ENCODE data around the gene TMC7. TPM values are rescaled to one million over a fixed set of nuclear protein-coding genes. Genes with fewer than 3 reads are reported as not detected.

TMC7 gene
- total and polyA plus RNA-seq, 2 experiments from 2014 or later = 0.54 to 1.4 TPM

GRCh38 chr16:19073344-19073743, 89.6 kb downstream of the TMC7 start:
- no peaks in the 10 kb centered on the region for H3K9me2 ChIP-seq (ENCODE audit: insufficient read depth)
- no peaks in the 10 kb centered on the region for H4K20me1 ChIP-seq (ENCODE audit: insufficient read depth)
- H3K27ac ChIP-seq = no peak overlapping the region
- 0 out of 2 replicates have a peak, but pooled peaks cover 5% of the 10 kb centered on the region for H3K36me3 ChIP-seq (ENCODE audit: low read depth)
- no peak overlapping the region for H3K9ac ChIP-seq
- DNase-seq = no peak
- H3K4me1 ChIP-seq (ENCODE audit: insufficient read depth) = peaks cover 7% of the 10 kb centered on the region; the same call in 1 of the 2 replicates
- H3K27me3 ChIP-seq (replicated peaks; ENCODE audit: insufficient read depth) = no peaks in the 10 kb centered on the region
- in situ Hi-C loops (cut with MboI) = loop anchor here (5.0 kb wide), 1 partner anchor 91 kb away; the partner anchor contains the start of gene TMC7
- no peaks in the 10 kb centered on the region for H3K9me3 ChIP-seq (ENCODE audit: low read depth)
- no peak overlapping the region for H3K4me3 ChIP-seq
- peaks cover 9% of the 10 kb centered on the region for H3K79me2 ChIP-seq (ENCODE audit: insufficient read depth)
- 95 to 100% methylated on average over 3 of the region's 3 CpGs for WGBS, 2 experiments (ENCODE audit: low coverage in 1 of 2, low lambda C conversion rate in 2 of 2, missing lambda C conversion rate in 2 of 2)
- H3K4me2 ChIP-seq (ENCODE audit: unreplicated experiment) = no peak overlapping the region
- TF ChIP-seq EZH2 (IDR thresholded peaks at IDR 0.05; ENCODE audit: insufficient read depth, poor library complexity, severe bottlenecking) (no peak), EZH2phosphoT487 (IDR thresholded peaks at IDR 0.05; ENCODE audit: insufficient read depth, low read depth) (no peak)
- H2AFZ ChIP-seq = no peak overlapping the region
- H3F3A ChIP-seq (ENCODE audit: insufficient read depth) = no peaks in the 10 kb centered on the region

- Histone ChIP-seq H3K9me3 (ENCODE audit: low read depth) (no peaks in the 10 kb centered on the region), H3K4me3 (no peak overlapping the region), H3K4me2 (ENCODE audit: unreplicated experiment) (no peak overlapping the region), H3K9me2 (ENCODE audit: insufficient read depth) (no peaks in the 10 kb centered on the region), H3K36me3 (ENCODE audit: low read depth) (0 out of 2 replicates have a peak, but pooled peaks cover 5% of the 10 kb centered on the region), H3F3A (ENCODE audit: insufficient read depth) (no peaks in the 10 kb centered on the region), H3K9ac (no peak overlapping the region), H2AFZ (no peak overlapping the region), H3K4me1 (ENCODE audit: insufficient read depth) (peaks cover 1% of the 10 kb centered on the region; the same call in 1 of the 2 replicates), H3K27ac (no peak overlapping the region), H3K79me2 (ENCODE audit: insufficient read depth) (peaks cover 4% of the 10 kb centered on the region), H3K27me3 (replicated peaks; ENCODE audit: insufficient read depth) (no peaks in the 10 kb centered on the region), H4K20me1 (ENCODE audit: insufficient read depth) (no peaks in the 10 kb centered on the region)
- DNase-seq = no peak
- TF ChIP-seq EZH2phosphoT487 (IDR thresholded peaks at IDR 0.05; ENCODE audit: insufficient read depth, low read depth) = no peak
- TF ChIP-seq EZH2 (IDR thresholded peaks at IDR 0.05; ENCODE audit: insufficient read depth, poor library complexity, severe bottlenecking) = no peak
- in situ Hi-C loops (cut with MboI) = loop anchor here (5.0 kb wide), 1 partner anchor 92 kb away; the partner anchor contains the start of gene TMC7
- 75 to 77% methylated on average over 7 of the region's 7 CpGs for WGBS, 2 experiments (ENCODE audit: low coverage in 1 of 2, low lambda C conversion rate in 2 of 2, missing lambda C conversion rate in 2 of 2)
Measured at GRCh38 chr16:19073863-19074262, 90.1 kb downstream of the TMC7 start.

DNA sequence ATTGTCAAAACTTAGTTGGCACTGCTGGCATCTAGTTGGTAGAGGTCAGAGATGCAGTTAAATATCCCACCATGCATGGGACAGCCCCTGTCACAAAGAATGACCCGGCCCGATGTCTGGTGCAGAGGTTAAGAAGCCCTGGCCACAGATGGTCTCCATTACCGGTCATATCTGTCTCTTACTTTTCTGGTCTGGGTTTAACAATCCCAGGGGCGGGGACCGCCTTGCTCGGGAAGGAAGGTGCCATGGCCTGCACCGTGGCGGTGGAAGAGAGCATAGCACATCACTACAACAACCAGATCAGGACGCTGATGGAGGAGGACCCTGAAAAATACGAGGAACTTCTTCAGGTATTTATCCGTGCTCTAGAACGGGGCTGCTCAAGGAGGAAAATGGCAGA, 91.8 kb downstream of the TMC7 start:
- no peaks in the 10 kb centered on the region for H3K27me3 ChIP-seq (replicated peaks; ENCODE audit: insufficient read depth)
- H3K27ac ChIP-seq = no peak overlapping the region
- no peaks in the 10 kb centered on the region for H3K79me2 ChIP-seq (ENCODE audit: insufficient read depth)
- H3K9me2 ChIP-seq (ENCODE audit: insufficient read depth) = no peaks in the 10 kb centered on the region
- H3K36me3 ChIP-seq (ENCODE audit: low read depth) = 0 out of 2 replicates have a peak, but pooled peaks cover 5% of the 10 kb centered on the region
- DNase-seq = no peak
- no peak overlapping the region for H3K4me3 ChIP-seq
- H3K4me2 ChIP-seq (ENCODE audit: unreplicated experiment) = no peak overlapping the region
- H3F3A ChIP-seq (ENCODE audit: insufficient read depth) = no peaks in the 10 kb centered on the region
- in situ Hi-C loops (cut with MboI) = loop anchor here (25.0 kb wide), 1 partner anchor 437 kb away; the partner anchor contains the start of genes CCP110 and GDE1
- TF ChIP-seq EZH2 (IDR thresholded peaks at IDR 0.05; ENCODE audit: insufficient read depth, poor library complexity, severe bottlenecking) = no peak
- TF ChIP-seq EZH2phosphoT487 (IDR thresholded peaks at IDR 0.05; ENCODE audit: insufficient read depth, low read depth) = no peak
- no peaks in the 10 kb centered on the region for H3K9me3 ChIP-seq (ENCODE audit: low read depth)
- 94 to 95% methylated on average over 11 to 12 of the region's 12 CpGs for WGBS, 2 experiments (ENCODE audit: low coverage in 1 of 2, low lambda C conversion rate in 2 of 2, missing lambda C conversion rate in 2 of 2)
- H3K9ac ChIP-seq = no peak overlapping the region
- no peaks in the 10 kb centered on the region for H3K4me1 ChIP-seq (ENCODE audit: insufficient read depth)
- H4K20me1 ChIP-seq (ENCODE audit: insufficient read depth) = no peaks in the 10 kb centered on the region
- H2AFZ ChIP-seq = no peak overlapping the region

DNA sequence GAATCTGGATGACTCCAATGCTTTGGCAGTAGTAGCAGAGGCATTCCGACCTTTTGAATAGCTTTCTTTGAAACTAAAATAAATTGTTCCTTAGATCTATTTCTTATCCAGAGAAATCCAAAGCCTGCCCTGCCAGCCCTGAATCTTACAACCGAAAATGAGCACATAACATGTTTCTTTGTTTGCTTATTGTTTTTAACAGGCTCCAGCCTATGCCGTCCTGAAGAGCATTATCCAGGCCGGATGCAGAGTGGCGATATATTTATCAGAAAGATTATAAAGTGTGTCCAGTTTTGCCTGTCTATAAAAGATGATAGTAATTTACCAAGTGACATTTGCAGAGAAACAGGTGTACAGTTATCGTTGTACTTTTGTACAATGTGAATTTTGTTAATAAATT, 94.1 kb downstream of the TMC7 start:
- 94 to 96% methylated on average over 6 of the region's 6 CpGs for WGBS, 2 experiments (ENCODE audit: low coverage in 1 of 2, low lambda C conversion rate in 2 of 2, missing lambda C conversion rate in 2 of 2)
- H3K4me2 ChIP-seq (ENCODE audit: unreplicated experiment) = no peak overlapping the region
- no peaks in the 10 kb centered on the region for H3K9me2 ChIP-seq (ENCODE audit: insufficient read depth)
- no peaks in the 10 kb centered on the region for H3K27me3 ChIP-seq (replicated peaks; ENCODE audit: insufficient read depth)
- TF ChIP-seq EZH2 (IDR thresholded peaks at IDR 0.05; ENCODE audit: insufficient read depth, poor library complexity, severe bottlenecking) (no peak), EZH2phosphoT487 (IDR thresholded peaks at IDR 0.05; ENCODE audit: insufficient read depth, low read depth) (no peak)
- H4K20me1 ChIP-seq (ENCODE audit: insufficient read depth) = no peaks in the 10 kb centered on the region
- DNase-seq = no peak
- no peak overlapping the region for H2AFZ ChIP-seq
- 0 out of 2 replicates have a peak, but pooled peaks cover 7% of the 10 kb centered on the region for H3K36me3 ChIP-seq (ENCODE audit: low read depth)
- H3K27ac ChIP-seq = no peak overlapping the region
- H3K9me3 ChIP-seq (ENCODE audit: low read depth) = no peaks in the 10 kb centered on the region
- no peaks in the 10 kb centered on the region for H3K4me1 ChIP-seq (ENCODE audit: insufficient read depth)
- no peaks in the 10 kb centered on the region for H3F3A ChIP-seq (ENCODE audit: insufficient read depth)
- no peak overlapping the region for H3K9ac ChIP-seq
- no peak overlapping the region for H3K4me3 ChIP-seq
- in situ Hi-C loops (cut with MboI) = loop anchor here (25.0 kb wide), 1 partner anchor 434 kb away; the partner anchor contains the start of genes CCP110 and GDE1
- H3K79me2 ChIP-seq (ENCODE audit: insufficient read depth) = no peaks in the 10 kb centered on the region

All from GM23248 (cell line).